MV-4-11 (cell line): ENCODE results near the gene PLEKHG2.
A peak's percentile ranks its signal among the peaks of the same experiment; 100 is the strongest.
"Not testable (repeated sequence)": the region's sequence is repeated elsewhere in the genome, so short reads cannot be mapped to it uniquely, and the experiment has no call there.

ENCODE experiments used
- DNase-seq: peaks from one replicate; lab custom pipeline; 2025; lab: John Stamatoyannopoulos, UW

The PLEKHG2 gene

DNA sequence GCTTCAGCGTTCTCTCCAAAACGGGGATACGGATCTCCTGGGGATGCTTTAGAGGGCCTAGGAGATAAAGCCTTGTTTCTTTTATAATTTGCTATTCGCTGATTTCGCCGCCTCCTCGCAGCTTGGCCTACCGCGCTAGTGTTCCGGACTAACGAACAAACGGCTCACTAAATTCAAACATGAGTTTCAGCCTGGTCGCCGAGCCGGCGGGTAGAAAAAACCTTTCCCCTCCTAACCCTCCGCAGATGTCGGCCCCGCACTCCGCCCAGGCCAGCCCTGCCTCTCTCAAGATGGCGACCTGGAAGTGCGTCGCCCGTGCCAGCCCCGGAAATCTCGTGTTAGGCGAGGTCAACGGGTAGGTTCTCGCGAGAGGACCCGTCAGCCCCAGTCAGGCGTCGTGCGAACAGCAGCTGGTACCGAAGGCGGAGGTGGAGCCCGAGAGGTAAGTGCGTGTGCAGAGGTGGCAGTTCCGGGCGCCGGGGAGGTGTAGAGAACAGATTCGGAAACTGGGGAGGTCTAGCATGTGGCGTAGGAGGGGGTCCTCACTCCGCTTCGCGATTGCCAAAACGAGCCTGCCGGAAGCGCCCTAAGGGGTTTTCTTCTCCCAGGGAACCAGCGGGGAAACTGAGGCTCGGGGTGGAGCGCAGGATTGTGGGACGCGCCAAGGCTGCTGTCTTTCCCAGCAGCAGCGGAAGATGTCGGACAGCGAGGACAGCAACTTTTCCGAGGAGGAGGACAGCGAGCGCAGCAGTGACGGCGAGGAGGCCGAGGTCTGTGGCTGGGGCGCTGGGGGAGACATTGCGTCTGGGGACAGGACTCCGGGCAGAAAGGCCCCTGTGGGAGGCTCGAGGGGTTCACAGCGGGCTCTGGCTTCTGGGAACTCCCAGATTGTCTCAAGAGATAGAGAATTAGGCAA lies 33.0 kb downstream of the PLEKHG2 start, which contains the start of gene SUPT5H:
SUPT5H (plus strand) TSS at position 387 of the 916 bp plus-strand sequence; CDS start at position 696, 309 bp downstream.
- DNase-seq, result peak; percentile 99

DNA sequence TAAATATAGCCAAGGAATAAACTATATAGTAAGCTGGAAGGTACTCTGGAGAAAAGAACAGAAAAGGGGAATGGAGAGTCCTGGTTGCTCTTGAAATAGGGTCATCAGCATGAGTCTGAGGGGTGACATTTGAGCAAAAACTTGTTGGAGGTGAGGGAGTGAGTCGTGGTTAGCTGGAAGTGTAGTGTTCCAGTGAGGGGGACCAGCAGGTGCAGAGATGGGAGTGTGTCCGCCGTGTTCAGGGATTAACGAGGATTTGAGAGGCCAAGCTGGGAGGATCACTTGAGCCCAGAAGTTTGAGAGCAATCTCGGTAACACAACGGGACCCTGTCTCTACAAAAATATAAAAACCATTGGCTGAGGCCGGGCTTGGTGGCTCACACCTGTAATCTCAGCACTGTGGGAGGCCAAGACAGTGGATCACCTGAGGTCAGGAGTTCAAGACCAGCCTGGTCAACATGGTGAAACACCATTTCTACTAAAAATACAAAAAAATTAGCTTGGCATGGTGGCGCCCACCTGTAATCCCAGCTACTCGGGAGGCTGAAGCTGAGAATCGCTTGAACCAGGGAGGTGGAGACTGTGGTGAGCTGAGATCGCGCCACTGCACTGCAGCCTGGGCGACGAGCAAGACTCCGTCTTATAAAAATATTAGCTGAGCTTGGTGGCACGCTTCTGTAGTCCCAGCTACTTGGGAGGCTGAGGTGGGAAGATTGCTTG lies 34.1 kb downstream of the PLEKHG2 start:
- no peak for DNase-seq

DNA sequence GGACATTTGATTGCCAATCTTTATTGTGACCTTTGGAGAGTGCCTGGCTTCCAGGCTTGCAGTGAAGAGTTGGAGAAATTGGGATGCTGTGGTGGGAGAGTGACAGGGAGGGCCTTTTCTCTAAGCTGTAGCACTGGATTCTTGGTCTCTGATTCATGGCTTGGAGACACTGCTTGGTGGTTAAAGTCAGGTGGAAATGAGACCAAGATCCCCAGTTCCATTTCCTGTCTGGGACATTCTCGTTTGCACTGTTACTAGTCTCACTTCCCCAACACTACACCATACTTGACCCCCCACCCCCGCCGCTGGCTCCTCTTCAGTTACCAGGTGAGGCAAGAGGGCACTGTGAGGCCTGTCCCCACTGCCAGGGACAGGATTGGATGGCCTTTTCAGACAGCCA lies 35.8 kb downstream of the PLEKHG2 start:
- DNase-seq, result peak; percentile 94

GRCh38 chr19:39449116-39449797 lies 36.8 kb downstream of the PLEKHG2 start:
- no peak for DNase-seq

DNA sequence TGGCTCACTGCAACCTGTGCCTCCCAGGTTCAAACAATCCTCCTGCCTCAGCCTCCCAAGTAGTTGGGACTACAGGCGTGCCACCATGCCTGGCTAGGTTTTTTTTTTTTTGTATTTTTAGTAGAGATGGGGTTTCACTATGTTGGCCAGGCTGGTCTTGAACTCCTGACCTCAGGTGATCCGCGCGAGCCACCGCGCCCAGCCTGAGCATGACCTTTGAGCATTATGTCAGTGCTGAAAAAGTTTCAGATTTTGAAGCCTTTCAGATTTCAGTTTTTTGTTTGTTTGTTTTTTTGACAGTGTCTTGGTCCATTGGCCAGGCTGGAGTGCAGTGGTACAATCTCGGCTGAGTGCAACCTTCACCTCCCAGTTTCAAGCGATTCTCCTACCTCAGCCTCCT lies 38.8 kb downstream of the PLEKHG2 start:
- not testable (repeated sequence) for DNase-seq

DNA sequence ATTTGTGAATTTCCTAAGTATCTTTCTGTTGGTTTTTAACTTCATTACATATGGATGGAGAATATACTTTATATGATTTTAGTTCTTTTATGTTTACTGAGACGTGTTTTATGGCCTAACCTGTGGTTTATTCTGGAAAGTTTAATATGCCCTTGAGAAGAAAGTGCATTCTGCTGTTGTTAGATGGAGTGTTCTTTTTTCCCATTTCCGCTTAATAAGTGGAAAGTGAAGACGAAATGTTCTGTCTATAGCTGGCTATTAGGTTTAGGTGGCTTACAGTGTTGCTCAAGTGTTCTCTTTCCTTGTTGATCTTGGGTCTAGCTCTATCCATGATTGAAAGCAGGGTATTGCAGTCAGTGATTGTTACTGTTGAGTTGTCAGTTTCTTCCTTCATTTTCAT lies 50.9 kb downstream of the PLEKHG2 start:
- no peak for DNase-seq

- DNase-seq, result no peak
Measured at GRCh38 chr19:39465956-39466747, 53.7 kb downstream of the PLEKHG2 start.

- no peak for DNase-seq
Measured at GRCh38 chr19:39467941-39468340, 55.5 kb downstream of the PLEKHG2 start.

- DNase-seq, result no peak
Measured at GRCh38 chr19:39469036-39469435, 56.6 kb downstream of the PLEKHG2 start.

DNA sequence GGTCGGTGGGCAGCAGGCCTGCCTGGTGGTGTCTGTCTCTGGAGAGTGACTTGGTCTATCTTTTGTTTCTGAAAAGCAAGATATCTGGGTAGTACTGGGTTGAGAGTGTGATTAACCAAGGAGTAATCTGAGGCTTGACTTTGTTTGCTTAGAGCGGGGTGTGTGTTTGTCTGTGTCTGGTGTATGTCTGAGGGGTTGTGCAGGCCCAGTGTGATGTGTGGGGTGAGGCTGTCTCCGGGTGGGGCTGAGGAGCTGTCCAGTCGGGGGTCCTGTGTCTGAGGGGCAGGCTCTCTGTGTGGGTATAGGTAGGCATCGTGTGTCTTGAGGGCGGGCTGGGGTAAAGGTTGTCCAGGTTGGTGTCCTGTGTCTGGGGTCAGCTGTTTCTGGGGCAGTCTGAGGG lies 57.1 kb downstream of the PLEKHG2 start:
- no peak for DNase-seq

DNA sequence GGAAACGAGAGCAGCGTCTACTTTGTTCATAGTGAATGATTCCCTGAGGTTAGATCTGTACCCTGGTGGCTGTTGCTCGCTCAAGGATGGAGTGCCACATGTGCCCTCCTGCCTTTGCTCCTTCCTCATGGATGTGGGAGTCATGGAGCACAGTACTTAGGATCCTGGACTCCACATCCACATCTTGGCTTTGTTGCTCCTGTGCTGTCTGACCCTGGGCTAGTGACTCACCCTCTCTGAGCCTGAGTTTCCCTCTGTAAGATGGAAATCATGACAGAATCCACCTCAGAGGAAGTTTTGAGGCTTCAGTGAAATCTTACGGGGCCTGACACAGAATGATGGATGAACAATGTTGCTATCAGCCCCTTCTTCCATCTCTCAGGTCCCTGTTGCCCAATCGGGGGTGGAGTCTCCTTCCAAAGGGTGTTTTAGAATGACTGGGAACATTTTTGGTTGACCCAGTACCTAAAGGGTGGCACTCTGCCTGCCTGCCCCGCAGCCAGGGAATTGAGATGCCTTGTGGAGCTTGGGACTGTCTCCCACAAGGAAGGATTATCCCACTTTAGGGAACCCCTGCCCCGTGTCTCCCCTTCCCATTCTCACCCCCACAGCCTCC lies 58.4 kb downstream of the PLEKHG2 start:
- no peak for DNase-seq

DNA sequence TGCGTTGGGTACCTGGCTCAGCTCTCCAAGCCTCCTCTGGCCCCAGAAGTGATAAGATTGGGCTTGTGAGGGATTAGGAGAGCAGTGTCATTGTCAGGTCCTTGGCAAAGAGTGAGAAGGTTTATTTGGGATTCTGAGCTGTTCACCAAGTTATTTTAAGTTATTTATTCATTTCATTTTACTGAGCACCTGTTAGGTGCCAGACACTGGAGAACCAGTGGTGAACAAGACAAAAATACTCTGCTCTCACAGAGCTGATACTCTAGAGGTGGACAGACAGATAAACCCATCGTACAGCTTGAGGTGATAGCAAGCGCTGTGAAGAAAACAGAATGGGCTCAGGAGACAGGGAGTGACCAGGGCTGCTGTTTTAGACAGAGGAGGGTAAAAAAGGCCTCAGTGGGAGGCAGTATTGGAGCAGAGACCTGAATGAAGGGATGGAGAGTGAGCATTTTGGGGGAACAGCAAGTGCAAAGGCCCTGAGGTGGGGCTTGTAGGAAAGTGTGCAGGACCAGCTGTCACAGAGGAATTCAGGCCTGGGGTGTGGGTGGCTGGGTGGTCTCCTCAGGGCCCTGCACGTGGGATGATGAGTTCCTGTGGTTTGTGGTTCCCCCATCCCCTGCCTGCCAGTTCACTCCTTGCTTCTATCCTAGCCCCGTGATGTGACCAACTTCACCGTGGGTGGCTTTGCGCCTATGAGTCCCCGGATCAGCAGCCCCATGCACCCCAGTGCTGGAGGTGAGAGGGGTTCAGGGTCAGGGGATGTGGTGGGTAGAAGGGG lies 59.5 kb downstream of the PLEKHG2 start:
- DNase-seq, result no peak

DNA sequence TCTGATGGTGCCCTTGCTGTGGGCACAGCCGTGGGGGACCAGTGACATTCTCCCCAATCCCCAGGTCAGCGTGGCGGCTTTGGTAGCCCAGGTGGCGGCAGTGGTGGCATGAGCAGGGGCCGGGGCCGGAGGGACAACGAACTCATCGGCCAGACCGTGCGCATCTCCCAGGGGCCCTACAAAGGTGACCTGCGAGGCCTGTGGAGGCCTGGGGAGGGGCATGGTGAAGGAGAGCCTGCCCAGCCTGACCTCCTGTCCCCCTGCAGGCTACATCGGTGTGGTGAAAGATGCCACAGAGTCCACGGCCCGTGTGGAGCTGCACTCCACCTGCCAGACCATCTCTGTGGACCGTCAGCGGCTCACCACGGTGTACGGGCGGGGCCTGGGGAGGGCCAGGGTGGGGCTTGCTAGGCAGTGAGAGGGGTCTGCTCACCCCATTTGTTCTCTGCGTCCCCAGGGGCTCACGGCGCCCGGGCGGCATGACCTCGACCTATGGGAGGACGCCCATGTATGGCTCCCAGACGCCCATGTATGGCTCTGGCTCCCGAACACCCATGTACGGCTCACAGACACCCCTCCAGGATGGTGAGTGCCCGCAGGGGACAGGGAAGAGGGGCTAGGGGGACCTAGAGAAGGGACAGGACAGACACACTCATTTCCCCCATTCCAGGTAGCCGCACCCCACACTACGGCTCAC lies 60.4 kb downstream of the PLEKHG2 start:
- no peak for DNase-seq

DNA sequence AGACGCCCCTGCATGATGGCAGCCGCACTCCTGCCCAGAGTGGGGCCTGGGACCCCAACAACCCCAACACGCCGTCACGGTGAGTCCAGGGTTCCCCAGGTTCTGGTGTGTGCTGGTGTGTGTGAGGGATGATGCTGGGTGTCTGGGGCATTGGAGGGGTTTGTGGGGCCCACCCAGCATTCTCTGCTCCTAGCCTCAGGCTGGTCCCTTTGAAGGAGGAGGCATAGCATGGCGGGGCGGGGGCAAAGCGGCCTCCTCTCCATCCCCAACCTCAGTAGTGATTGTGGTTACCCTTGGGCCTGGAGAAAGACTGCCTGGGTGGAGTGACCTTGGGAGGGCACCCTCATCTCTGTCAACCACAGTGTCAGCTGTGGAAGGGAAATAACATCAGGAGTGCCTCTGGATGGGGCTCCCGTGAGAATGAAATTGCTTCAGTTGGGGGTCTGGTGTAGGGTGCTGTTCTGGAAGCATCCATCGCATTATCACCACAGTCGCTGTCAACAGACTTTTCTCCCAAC lies 61.0 kb downstream of the PLEKHG2 start:
- no peak for DNase-seq

- DNase-seq, result no peak
Measured at GRCh38 chr19:39474139-39474620, 61.7 kb downstream of the PLEKHG2 start.

GRCh38 chr19:39475748-39476147 lies 63.3 kb downstream of the PLEKHG2 start:
- DNase-seq, result no peak
